GM12878 (cell line): ENCODE data around the gene CTNNA1. TPM values are rescaled to one million over a fixed set of nuclear protein-coding genes. Genes with fewer than 3 reads are reported as not detected.

Experiments
- ATAC-seq: fragments of 200-7000 bp; cut with Tn5 transposase; 3 replicates; pipeline ENCODE4 v1.9.1; 2020; ENCODE audit warnings: mild to moderate bottlenecking, moderate library complexity
- BruUV-seq: library from RNA; stranded (reverse); fragments of 400-500 nt; replicated peaks from 2 replicates; lab custom pipeline; 2021; lab: Mats Ljungman, UMichigan
- CTCF ChIA-PET: fragments of 300-600 bp; sonication (Branson Sonifier 250); formaldehyde crosslinking; extraction: SDS; loops from one replicate; lab custom pipeline; 2021; ENCODE audit warnings: inconsistent platforms; lab: Yijun Ruan, JAX
- POLR2A ChIA-PET: fragments of 350-600 bp; formaldehyde crosslinking; extraction: SDS; loops from one replicate; lab custom pipeline; 2021; ENCODE audit warnings: inconsistent platforms; lab: Charles Lee
- RAD21 ChIA-PET: fragments of 300-600 bp; sonication (Branson Sonifier 250); formaldehyde crosslinking; loops from one replicate; lab custom pipeline; 2023; ENCODE audit warnings: antibody characterized with exemption; ENCODE audit not compliant: unreplicated experiment; lab: Charles Lee
- SMC1A ChIA-PET: fragments of 300-600 bp; sonication (Branson Sonifier 250); formaldehyde crosslinking; loops from one replicate; lab custom pipeline; 2023; ENCODE audit not compliant: unreplicated experiment, uncharacterized antibody; lab: Charles Lee
- DNase-seq: peaks from one replicate; pipeline ENCODE4 v3.0.0-alpha.2; 2011; ENCODE audit warnings: low read depth, low spot score
- FAIRE-seq: peaks from 3 replicates; lab custom pipeline; 2011; peaks lifted over from hg19 to GRCh38; lab: Jason Lieb, UNC
- H2AFZ ChIP-seq: 2 replicates; pipeline ENCODE4 v1.6.0; 2011; ENCODE audit warnings: low read depth, low read length, control low read depth; ENCODE audit not compliant: control insufficient read depth
- H3K27ac ChIP-seq: 2 replicates; pipeline ENCODE4 v1.5.1; 2011; ENCODE audit warnings: control low read depth; ENCODE audit not compliant: control insufficient read depth, insufficient read depth
- H3K27me3 ChIP-seq, 2 experiments: replicated peaks in 1 of 2; 2 replicates each; pipeline versions ENCODE4 v1.6.0 to v1.6.1; 2011; ENCODE audit warnings: low read length in 1 of 2; ENCODE audit not compliant: control insufficient read depth in 2 of 2, insufficient read depth in 2 of 2
- H3K36me3 ChIP-seq, 2 experiments: 2 replicates each; pipeline ENCODE4 v1.5.1; 2011; ENCODE audit warnings: low read length in 1 of 2; ENCODE audit not compliant: control insufficient read depth in 2 of 2, insufficient read depth in 2 of 2
- H3K4me1 ChIP-seq: 2 replicates; pipeline ENCODE4 v1.6.1; 2011; ENCODE audit warnings: mild to moderate bottlenecking, low read length, moderate library complexity, mixed read lengths; ENCODE audit not compliant: control insufficient read depth, insufficient read depth
- H3K4me2 ChIP-seq: 2 replicates; pipeline ENCODE4 v1.6.0; 2011; ENCODE audit warnings: control low read depth; ENCODE audit not compliant: control insufficient read depth, insufficient read depth
- H3K4me3 ChIP-seq: fragments of 200-600 bp; sonication (generic); 2 replicates; pipeline ENCODE4 v1.5.1; 2016
- H3K79me2 ChIP-seq: 2 replicates; pipeline ENCODE4 v1.6.0; 2011; ENCODE audit warnings: low read length; ENCODE audit not compliant: control insufficient read depth, insufficient read depth
- H3K9ac ChIP-seq: 2 replicates; pipeline ENCODE4 v1.8.0; 2011; ENCODE audit warnings: low read length, control low read depth, mixed read lengths; ENCODE audit not compliant: control insufficient read depth, insufficient read depth
- H3K9me3 ChIP-seq: replicated peaks from 3 replicates; pipeline ENCODE4 v1.5.1; 2011; ENCODE audit warnings: mild to moderate bottlenecking, low read length; ENCODE audit not compliant: control insufficient read depth, insufficient read depth
- H4K20me1 ChIP-seq: 2 replicates; pipeline ENCODE4 v1.6.0; 2011; ENCODE audit not compliant: control insufficient read depth, insufficient read depth
- EP300 ChIP-seq, 2 experiments: fragments of 150-350 bp in 1 of 2; IDR thresholded peaks; 2 replicates each; pipeline ENCODE4 v1.6.1; 2011 to 2012; ENCODE audit warnings: low read depth in 2 of 2, low read length in 2 of 2, borderline replicate concordance in 1 of 2, improper control_type of control experiment in 1 of 2, inconsistent platforms in 1 of 2; ENCODE audit not compliant: control insufficient read depth in 1 of 2
- FOS ChIP-seq: IDR thresholded peaks from 3 replicates; pipeline ENCODE4 v1.6.1; 2011; ENCODE audit warnings: borderline replicate concordance; ENCODE audit not compliant: insufficient read length; ENCODE audit errors: extremely low read depth
- GATAD2B ChIP-seq: fragments of 450-650 bp; conservative IDR thresholded peaks from 2 replicates; pipeline ENCODE4 v1.6.1; 2017; ENCODE audit warnings: low read depth, mild to moderate bottlenecking, moderate library complexity
- HDGF ChIP-seq: fragments of 450-650 bp; IDR thresholded peaks from 2 replicates; pipeline ENCODE4 v1.6.1; 2016; ENCODE audit warnings: antibody characterized with exemption
- NRF1 ChIP-seq: conservative IDR thresholded peaks from 2 replicates; pipeline ENCODE4 v1.6.1; 2011; ENCODE audit warnings: mild to moderate bottlenecking, low read depth, low read length, improper control_type of control experiment
- POLR2AphosphoS5 ChIP-seq: IDR thresholded peaks from 2 replicates; pipeline ENCODE4 v1.6.1; 2011; ENCODE audit warnings: mild to moderate bottlenecking, low read length, inconsistent platforms
- RUNX3 ChIP-seq: IDR thresholded peaks from 2 replicates; pipeline ENCODE4 v1.6.1; 2012; ENCODE audit warnings: low read length, inconsistent platforms
- SMARCA5 ChIP-seq: fragments of 450-650 bp; IDR thresholded peaks from 2 replicates; pipeline ENCODE4 v1.6.1; 2017; ENCODE audit warnings: mild to moderate bottlenecking
- SREBF1 ChIP-seq: IDR thresholded peaks from 2 replicates; pipeline ENCODE4 v1.6.1; 2012; ENCODE audit warnings: mild to moderate bottlenecking, low read length
- TCF12 ChIP-seq: IDR thresholded peaks from 2 replicates; pipeline ENCODE4 v1.6.1; 2011; ENCODE audit warnings: low read depth, mild to moderate bottlenecking, low read length
- WGBS: methylation state at CpG from one replicate; pipeline ENCODE4 v1.1.6; 2016; ENCODE audit warnings: low lambda C conversion rate; ENCODE audit not compliant: insufficient replicate concordance, insufficient coverage; ENCODE audit errors: missing lambda C conversion rate; 5-methylcytosine and 5-hydroxymethylcytosine counted together
- in situ Hi-C: fragments of 300-500 bp; cut with MboI; formaldehyde crosslinking; loops from 9 replicates; pipeline ENCODE4 v1.14.3; 2018; ENCODE audit warnings: mixed read lengths
- intact Hi-C: fragments of 100-400 bp; cut with micrococcal nuclease; formaldehyde crosslinking; loops from one replicate; pipeline ENCODE4 v1.14.2; 2022; ENCODE audit not compliant: unreplicated experiment
- polyA plus RNA-seq, 11 experiments: library from polyadenylated mRNA; depleted of rRNA in 4 of 11; unstranded in 6 of 11; stranded (reverse) in 5 of 11; fragments of >200 nt; fragmentation: Nextera tagmentation in 4 of 11; fragmentation: Illumina TruSeq in 1 of 11; extraction: Ambion mirVana in 4 of 11; extraction: Trizol in 1 of 11; gene quantifications; 1 replicate in 1 of 11; 2 replicates in 10 of 11; pipeline versions ENCODE4 v1.2.1 to v1.2.3, GENCODE V29; 2011 to 2016; ENCODE audit warnings: inconsistent platforms in 2 of 11, missing spikeins in 2 of 11, low read depth in 1 of 11
- total RNA-seq, 4 experiments: library from RNA; depleted of rRNA in 3 of 4; stranded (reverse); fragments of >200 nt in 3 of 4; fragmentation: Illumina TruSeq in 1 of 4; extraction: Trizol in 1 of 4; gene quantifications; 2 replicates each; pipeline versions ENCODE4 v1.2.1 to v1.2.3, GENCODE V29; 2013 to 2021
- TF ChIP-seq, protein P1 (sequence below): fragments of 450-650 bp; IDR thresholded peaks from 2 replicates; pipeline ENCODE4 v1.6.1; 2018; ENCODE audit warnings: mild to moderate bottlenecking, low read depth, moderate library complexity; ENCODE audit not compliant: partially characterized antibody
- TF ChIP-seq, protein P2 (sequence below): IDR thresholded peaks from 2 replicates; pipeline ENCODE4 v1.6.1; 2011; ENCODE audit warnings: low read depth, mild to moderate bottlenecking, low read length, moderate library complexity, borderline replicate concordance; ENCODE audit errors: extremely low read depth
- TF ChIP-seq, protein P3 (sequence below): IDR thresholded peaks from 2 replicates; pipeline ENCODE4 v1.6.1; 2012; ENCODE audit warnings: mild to moderate bottlenecking, low read depth, low read length

CTNNA1 gene
- total and polyA plus RNA-seq, 10 of the 15 experiments (the other 5 are each of a cell fraction or from before 2014, with no cell fraction given), result 32.6 to 104 (median 57.7) TPM

DNA sequence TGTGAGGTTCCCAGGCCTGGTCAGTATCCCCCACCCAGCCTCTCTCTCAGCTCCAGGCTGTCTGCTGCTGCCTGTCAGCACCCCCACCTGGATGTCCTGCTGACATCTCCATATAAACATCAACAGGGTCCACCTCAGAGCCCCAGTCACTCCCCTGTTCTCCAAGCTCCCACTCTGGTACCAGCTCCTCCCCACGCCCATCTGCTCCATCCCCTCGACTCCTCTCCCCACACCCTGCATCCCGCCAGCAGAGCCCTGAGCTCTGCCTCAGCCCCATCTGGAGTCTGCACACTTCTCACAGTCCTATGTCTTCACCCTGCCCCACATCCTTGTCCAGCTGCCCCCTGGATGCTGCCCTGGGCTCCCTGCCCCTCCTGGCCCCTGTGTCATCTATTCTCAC is 189.6 kb downstream of the CTNNA1 start:
- 93% methylated on average over 3 of the region's 3 CpGs for WGBS
- H3K27ac ChIP-seq, result no peak overlapping the region
- FAIRE-seq, result no peak
- ChIA-PET POLR2A (no interaction called here), CTCF (interaction anchor here (0.5 kb wide), 1 partner anchor 350 kb away, joined by 3 read pairs; no protein-coding TSS in a partner anchor), RAD21 (no interaction called here), SMC1A (interaction anchor here (0.8 kb wide), 1 partner anchor 136 kb away, joined by 3 read pairs; no protein-coding TSS in a partner anchor)
- in situ Hi-C loops, result no loop called here
- H3K27me3 ChIP-seq, result no peaks in the 10 kb centered on the region
- peaks cover 2 to 4% of the 10 kb centered on the region in 2 experiments; a peak in 3 of 4 replicates for H3K36me3 ChIP-seq
- no peak overlapping the region for H2AFZ ChIP-seq
- no peak overlapping the region for H3K4me3 ChIP-seq
- DNase-seq, result no peak
- no peak overlapping the region for H3K4me2 ChIP-seq
- H3K9me3 ChIP-seq, result no peaks in the 10 kb centered on the region
- H3K9ac ChIP-seq, result no peak overlapping the region
- BruUV-seq, result no TSS peak
- H4K20me1 ChIP-seq, result no peaks in the 10 kb centered on the region
- no peak for TF ChIP-seq GATAD2B
- TF ChIP-seq RUNX3, result no peak
- no peak for TF ChIP-seq SREBF1
- no peak for TF ChIP-seq HDGF
- TF ChIP-seq NRF1, result no peak
- TF ChIP-seq SMARCA5, result no peak
- TF ChIP-seq, protein P1, sequence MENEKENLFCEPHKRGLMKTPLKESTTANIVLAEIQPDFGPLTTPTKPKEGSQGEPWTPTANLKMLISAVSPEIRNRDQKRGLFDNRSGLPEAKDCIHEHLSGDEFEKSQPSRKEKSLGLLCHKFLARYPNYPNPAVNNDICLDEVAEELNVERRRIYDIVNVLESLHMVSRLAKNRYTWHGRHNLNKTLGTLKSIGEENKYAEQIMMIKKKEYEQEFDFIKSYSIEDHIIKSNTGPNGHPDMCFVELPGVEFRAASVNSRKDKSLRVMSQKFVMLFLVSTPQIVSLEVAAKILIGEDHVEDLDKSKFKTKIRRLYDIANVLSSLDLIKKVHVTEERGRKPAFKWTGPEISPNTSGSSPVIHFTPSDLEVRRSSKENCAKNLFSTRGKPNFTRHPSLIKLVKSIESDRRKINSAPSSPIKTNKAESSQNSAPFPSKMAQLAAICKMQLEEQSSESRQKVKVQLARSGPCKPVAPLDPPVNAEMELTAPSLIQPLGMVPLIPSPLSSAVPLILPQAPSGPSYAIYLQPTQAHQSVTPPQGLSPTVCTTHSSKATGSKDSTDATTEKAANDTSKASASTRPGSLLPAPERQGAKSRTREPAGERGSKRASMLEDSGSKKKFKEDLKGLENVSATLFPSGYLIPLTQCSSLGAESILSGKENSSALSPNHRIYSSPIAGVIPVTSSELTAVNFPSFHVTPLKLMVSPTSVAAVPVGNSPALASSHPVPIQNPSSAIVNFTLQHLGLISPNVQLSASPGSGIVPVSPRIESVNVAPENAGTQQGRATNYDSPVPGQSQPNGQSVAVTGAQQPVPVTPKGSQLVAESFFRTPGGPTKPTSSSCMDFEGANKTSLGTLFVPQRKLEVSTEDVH, result no peak
- no peak for TF ChIP-seq EP300 (IDR thresholded peaks at IDR 0.05; ENCODE audit: borderline replicate concordance in 1 of 2, control insufficient read depth in 1 of 2, low read depth in 2 of 2, low read length in 2 of 2)
- TF ChIP-seq, protein P2, sequence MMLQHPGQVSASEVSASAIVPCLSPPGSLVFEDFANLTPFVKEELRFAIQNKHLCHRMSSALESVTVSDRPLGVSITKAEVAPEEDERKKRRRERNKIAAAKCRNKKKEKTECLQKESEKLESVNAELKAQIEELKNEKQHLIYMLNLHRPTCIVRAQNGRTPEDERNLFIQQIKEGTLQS, result no peak
- TF ChIP-seq TCF12, result no peak
- TF ChIP-seq, protein P3, sequence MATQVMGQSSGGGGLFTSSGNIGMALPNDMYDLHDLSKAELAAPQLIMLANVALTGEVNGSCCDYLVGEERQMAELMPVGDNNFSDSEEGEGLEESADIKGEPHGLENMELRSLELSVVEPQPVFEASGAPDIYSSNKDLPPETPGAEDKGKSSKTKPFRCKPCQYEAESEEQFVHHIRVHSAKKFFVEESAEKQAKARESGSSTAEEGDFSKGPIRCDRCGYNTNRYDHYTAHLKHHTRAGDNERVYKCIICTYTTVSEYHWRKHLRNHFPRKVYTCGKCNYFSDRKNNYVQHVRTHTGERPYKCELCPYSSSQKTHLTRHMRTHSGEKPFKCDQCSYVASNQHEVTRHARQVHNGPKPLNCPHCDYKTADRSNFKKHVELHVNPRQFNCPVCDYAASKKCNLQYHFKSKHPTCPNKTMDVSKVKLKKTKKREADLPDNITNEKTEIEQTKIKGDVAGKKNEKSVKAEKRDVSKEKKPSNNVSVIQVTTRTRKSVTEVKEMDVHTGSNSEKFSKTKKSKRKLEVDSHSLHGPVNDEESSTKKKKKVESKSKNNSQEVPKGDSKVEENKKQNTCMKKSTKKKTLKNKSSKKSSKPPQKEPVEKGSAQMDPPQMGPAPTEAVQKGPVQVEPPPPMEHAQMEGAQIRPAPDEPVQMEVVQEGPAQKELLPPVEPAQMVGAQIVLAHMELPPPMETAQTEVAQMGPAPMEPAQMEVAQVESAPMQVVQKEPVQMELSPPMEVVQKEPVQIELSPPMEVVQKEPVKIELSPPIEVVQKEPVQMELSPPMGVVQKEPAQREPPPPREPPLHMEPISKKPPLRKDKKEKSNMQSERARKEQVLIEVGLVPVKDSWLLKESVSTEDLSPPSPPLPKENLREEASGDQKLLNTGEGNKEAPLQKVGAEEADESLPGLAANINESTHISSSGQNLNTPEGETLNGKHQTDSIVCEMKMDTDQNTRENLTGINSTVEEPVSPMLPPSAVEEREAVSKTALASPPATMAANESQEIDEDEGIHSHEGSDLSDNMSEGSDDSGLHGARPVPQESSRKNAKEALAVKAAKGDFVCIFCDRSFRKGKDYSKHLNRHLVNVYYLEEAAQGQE, result no peak
- no peak for TF ChIP-seq POLR2AphosphoS5
- TF ChIP-seq FOS, result no peak
- ATAC-seq, result no peak
- no peaks in the 10 kb centered on the region for H3K79me2 ChIP-seq
- no peaks in the 10 kb centered on the region for H3K4me1 ChIP-seq
- intact Hi-C loops, result no loop called here
